Measurements from ENCODE around the gene RCOR1.
A peak's percentile ranks its signal among the peaks of the same experiment; 100 is the strongest.

Gene RCOR1

DNA sequence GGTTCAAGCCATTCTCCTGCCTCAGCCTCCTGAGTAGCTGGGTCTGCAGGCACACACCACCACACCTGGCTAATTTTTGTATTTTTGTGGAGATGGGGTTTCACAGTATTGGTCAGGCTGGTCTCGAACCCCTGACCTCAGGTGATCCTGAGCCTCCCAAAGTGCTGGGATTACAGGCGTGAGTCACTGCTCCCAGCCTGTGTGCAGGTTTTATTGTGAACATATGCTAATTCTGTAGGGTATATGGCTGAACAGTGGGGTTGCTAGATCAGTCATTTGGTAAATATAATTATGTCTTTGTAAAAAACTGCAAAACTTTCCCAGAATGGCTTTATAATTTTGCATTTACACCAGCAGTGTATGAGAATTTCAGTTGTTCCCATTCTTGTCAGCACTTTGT is 85.9 kb downstream of the RCOR1 start:
- DNase-seq (no peak), ATAC-seq (no peak)

DNA sequence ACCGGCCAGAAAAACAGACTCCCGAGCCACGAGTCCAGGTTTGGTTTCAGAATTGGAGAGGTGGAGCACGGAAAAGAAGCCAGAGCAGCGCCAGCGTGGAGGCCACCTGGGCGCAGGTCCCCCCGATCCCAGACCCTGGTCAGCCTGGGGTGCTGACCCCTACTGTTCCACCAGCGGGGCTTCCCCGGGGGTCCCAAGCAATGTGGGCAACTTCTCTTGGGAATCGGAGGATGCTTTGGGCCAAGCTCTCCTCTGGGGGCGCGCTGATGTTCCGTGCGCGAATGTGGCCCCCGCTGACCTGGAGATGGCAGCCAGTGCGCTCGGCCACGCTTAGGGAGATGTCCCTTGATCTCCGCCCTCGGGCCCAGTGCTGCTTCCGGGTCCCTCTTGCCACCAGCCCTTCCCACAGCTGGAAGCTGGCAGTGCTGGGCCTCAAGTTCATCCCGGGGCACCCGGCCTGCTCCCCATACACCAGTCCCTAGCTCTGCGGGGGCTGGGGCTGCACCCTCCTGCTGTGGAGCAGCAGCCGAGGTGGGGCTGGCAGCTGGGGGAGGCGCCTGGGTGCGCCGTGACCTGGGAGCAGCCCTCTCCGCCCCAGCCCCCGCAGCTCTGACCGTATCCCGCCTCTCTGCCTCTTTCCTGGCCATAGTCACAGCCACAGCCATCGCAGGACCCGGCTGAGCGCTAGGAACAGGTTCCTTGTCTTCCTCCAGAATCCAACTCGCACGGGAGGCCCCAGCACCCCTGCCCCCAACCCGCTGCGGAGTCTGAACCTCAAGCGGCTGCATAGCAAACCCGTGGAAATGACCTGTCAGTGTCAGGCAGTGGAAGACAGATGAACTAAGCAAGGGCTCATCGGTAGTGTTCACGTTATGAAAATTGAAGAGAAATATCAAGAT is 91.2 kb downstream of the RCOR1 start:
- ATAC-seq (no peak), DNase-seq (no peak)

DNA sequence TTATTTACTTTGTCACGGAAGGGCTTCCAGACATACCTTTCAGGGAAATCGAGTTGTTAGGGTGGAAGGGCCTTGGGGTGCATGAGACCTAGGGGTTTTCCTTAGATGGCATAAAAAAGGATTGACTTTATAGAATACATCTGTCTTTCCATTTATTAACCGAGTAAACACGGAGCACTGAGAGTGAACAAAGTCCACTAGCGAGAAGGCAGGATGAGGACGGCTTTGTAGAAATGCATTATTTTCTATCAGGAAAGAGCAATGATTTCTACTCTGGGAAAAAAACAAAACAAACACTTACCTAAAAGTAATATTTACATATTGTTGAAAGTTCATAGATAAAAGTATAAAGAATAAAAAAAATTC is 91.8 kb downstream of the RCOR1 start:
- no peak for ATAC-seq
- DNase-seq, result no peak

DNA sequence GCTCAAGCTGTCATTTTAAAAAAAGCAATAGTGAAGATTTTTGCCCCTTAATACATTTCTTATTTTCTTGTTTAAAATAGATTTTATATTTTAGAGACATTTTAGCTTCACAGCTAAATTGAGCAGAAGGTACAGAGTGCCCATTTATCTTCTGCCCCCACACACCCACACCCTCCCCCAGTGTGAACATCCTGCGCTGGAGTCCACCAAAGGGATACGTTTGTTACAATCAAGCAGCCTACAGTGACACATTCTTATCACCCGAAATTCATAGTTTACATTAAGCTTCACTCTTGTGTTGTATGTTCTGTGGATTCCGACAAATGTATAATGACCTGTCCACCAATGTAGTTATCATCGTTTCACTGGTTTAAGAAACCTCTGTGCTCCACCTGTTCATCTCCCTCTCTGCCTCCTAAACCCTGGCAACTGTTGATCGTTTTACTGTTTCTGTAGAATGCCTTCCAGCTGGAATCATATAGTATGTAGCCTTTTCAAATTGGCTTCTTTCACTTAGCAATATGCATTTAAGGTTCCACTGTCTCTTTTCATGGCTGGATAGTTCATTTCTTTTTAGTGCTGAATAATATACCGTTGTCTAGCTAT is 93.8 kb downstream of the RCOR1 start:
- no peak for DNase-seq
- ATAC-seq, result no peak

DNA sequence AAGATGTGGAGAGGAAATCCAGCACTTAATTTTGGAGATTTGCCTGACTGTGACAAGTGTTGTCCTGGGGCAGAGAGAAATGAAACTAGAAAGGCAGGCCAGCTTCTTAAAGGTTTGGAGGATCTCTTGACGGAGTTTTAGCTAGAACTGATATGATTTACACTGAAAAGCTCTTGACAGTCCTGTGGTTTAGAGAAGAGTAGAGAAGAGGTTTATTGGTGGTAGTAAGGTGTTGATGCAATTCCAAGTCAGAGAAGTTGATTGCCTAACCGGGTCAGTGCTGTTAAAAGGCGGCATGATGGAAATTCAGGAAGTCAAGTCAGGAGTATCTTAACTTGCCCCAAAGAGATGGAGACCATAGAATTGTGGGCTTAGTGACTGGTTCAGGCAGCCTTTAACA is 95.8 kb downstream of the RCOR1 start:
- DNase-seq (no peak), ATAC-seq (no peak)

DNA sequence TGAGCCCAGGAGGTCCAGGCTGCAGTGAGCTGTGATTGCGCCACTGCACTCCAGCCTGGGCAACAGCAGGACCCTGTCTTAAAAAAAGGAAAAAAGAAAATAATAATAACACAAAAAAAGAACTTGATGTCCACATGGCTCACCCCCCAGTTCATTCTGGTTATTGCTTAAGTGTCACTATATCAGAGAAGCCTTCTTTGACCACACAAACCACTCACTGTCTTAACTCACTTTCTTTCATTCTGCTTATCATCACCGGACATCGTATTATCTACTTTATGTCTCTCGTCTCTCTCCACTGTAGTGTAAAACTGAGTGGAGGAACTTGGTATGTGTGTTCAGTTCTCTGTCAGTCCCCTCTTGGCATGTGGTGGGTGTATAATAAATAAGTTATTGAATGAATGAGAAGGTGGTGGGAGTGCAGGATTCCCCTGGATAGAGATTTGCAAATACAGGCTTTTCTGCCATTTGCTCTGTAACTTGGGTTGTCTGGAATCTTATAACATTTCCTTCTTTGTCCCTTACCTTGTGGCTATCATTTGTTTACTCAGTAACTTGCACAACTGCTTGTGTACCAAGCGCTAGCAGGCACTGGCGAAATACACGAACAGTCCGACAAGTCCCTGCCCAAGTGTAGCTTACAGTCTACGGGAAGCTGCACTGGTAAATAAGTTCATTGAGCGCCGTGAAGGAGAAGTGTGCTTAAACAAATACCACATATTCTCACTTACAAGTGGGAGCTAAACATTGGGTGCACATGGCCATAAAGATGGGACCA is 98.2 kb downstream of the RCOR1 start:
- no peak for DNase-seq
- ATAC-seq, result no peak

DNA sequence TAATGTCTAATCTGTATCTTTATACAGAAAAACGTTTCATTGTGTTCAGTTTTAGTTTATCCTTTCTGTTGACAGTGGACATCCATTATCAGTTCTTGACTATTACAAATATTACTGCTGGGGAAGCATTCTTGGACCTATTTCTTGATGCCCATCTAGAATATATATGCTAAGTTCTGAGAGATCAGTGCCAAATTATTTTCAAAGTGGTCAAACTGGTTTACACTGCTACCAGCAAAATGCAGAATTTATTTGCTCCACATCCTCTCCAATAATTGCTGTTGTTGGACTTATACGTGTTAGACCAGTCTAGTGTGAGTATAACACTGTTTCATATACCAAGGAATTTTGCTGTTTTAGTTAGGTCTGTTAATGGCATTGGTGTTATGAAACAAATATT is 99.3 kb downstream of the RCOR1 start:
- DNase-seq (no peak), ATAC-seq (no peak)

DNA sequence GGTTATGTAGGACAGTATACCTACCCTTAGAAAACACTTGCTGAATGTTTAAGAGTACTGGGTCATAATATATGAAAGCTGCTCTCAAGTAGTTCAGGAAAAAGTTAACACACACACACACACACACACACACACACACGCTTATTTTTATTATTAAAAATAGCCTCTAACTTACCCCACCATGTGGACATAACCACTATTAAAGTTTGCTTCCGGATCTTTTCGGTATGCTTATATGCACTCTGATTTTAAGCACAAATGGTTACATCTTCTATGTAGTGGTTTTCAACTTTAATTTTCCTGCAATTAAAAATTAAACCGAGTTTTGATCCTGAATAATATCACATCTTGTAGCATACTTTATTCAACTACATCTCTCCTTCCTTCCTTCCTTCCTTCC is 99.9 kb downstream of the RCOR1 start:
- DNase-seq, result no peak

DNA sequence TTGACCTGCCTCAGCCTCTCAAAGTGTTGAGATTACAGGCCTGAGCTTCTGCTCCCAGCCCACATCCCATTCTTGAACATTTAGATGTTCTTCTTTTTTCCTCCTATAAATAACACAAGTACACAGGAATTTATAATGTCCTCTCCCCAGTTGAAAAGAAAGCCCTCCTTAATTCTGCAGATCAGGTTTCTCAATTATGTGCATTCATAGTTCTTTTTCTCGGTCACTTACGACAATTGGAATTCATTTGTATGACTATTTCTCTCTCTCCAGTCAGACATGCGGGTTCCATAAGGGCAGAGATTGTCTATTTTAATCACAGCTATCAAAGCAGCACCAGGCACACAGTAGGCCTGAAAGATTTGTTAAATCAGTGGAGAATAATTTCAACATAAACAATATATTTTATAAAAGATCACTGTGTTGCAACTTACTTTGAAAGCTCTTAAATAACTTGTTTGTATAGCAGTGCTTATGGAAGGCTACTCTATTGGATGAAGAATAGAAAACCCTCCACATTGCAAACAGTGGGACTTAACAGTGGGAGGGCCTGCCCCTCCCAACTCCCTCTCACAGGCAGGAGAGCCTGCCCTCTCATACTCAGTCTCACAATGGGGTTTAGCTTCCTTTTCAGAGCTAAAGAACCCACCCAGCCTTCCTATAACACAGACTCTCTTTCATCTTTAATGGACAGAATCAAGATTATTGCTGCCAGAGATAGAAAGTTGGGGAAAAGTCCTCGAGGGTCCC is 100.7 kb downstream of the RCOR1 start:
- ATAC-seq, result no peak
- DNase-seq, result no peak

More for the DNA sequence above, 99.9 kb downstream of the RCOR1 start:
- no peak for ATAC-seq

DNA sequence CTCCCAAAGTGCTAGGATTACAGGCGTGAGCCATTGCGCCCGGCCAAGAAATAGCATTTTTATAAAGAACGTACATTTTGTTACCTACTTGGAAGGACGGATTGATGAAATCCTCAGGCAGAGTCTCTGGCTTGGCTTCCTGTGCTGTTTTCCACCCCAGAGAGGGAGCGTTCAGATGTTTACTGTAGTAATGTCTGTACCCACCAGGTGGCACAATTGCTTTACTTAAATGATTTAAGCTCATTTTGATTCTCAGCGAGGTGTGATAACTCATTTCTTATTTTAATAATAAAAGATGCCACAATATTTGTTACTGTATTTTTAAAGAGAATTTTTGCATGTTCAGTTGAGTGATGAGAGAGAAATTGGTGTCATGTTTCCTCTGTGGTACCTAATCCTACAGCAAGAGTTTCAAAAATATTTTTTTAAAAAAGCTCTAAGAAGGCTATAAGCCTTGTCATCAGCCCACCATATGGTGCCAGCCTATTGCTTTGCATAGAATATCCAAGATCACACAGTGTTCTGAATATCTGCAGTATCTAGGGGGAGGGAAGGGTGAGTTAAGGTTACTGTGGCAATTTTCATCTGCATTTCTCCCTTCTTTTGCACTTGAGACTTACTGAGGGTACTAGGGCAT is 102.2 kb downstream of the RCOR1 start:
- peak; percentile 59 for ATAC-seq
- peak; percentile 60 for DNase-seq

DNA sequence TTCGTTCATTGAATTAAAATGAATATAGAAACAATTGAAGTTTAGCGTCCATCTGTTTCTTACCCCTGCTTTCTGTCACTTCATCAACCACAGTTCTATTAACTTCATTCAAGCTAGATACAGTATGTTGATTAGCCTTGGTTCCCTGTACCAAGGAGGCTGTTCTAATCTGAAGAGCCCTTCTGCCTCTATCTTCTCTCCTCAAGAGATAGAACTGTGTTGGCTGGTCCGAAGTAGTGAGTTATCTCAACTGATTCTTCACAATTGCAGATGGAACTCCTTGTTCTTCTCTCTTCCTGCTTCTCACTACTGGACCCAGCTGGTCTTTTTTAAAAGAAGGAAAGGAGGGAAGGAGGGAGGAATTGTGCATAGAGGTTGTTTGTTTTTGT is 102.7 kb downstream of the RCOR1 start:
- DNase-seq (no peak), ATAC-seq (no peak)

DNA sequence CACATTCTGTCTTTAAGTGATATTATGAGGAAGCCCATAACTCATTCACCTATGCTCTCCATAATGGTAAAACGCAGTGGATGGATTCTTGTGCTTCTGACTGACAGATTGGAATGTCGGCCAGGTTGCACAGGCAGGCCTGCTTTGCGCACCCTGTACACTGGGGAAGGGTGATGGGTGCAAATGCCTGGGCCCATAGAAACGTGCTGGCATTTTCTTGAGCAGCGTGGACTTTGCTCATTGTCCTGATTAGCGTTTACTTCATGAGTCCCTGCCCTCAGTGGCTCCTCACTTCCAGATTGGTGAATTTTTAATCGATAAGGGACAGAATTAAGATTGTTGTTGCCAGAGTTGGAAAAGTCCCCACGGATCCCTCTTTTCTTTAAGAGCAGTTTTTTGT is 103.9 kb downstream of the RCOR1 start:
- no peak for ATAC-seq
- DNase-seq, result no peak

DNA sequence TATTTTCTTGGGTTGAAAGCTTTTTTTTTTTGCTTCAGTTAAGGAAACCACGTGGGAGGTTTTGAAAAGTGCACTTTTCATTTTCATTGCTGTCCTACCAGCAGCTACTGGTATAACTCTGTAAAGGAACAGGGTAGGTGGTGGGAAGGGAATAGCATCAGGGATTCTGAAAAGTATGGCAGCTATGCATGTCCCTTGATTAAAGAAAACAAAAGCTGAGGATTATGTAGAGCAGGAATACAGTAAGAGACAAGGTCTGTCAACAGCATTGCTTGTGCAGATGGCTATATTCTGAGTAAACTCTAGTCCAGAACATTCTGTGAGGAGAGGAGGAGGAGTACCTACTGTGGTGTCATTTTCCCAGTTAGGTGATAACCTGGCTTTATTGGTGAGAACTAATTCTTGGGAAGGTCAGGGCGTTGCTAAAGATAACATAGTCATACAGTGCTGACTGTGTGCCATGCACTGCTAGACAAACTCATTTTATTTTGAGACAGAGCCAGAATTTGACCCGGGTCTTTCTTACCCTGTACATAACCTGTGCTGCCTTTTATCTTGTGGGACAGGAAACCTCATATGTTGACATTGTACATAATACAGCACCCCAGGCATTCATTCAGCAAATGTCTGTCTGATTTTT is 104.5 kb downstream of the RCOR1 start:
- ATAC-seq (no peak), DNase-seq (no peak)

DNA sequence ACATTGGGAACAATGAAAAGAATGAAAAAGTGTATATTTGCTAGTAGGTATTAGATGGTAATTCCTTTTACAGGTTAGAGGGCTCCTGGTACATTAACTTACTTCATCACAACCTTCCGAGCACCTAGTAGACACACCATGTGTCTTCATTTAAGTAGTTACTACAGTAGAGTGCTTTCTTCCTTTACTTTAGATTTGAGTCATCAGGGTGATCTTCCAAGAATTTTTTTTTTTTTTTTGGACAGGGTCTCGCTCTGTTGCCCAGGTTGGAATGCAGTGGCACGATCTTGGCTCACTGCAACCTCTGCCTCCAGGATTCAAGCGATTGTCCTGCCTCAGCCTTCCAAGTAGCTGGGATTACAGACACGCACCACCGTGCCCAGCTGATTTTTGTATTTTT is 105.1 kb downstream of the RCOR1 start:
- no peak for ATAC-seq
- DNase-seq, result no peak

DNA sequence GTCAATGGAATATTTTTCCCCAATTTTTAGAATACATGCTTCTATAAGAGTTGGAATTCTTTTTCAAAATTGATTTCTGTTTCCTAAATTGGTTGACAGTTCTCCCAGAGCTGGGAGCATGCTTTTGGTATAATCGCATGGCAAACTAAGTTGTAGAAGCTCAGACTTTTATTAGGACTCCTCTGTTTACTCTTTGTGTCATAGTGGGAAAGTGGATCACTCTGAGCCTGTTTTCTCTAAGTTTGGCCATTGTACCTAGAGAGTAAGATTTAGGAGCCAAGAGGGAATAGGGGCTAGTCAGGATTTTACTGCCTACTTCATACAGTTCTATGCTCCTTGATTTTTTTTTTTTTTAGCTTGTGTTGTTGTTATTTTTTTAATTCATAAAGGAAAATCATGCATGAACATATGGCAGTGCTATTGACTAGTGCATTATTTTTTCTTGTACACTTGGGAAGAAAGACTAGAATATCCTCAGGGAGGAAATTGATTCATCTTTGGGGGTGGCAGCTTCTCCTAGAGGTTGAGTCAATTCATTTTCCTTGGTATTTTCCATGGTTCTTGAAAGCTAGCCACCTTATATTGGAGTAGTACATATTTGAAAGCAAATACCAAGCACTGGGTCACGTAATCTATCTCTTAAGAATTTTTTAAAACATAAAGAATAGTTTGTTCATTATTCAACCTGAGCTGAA is 107.1 kb downstream of the RCOR1 start:
- DNase-seq, result no peak
- ATAC-seq, result no peak

DNA sequence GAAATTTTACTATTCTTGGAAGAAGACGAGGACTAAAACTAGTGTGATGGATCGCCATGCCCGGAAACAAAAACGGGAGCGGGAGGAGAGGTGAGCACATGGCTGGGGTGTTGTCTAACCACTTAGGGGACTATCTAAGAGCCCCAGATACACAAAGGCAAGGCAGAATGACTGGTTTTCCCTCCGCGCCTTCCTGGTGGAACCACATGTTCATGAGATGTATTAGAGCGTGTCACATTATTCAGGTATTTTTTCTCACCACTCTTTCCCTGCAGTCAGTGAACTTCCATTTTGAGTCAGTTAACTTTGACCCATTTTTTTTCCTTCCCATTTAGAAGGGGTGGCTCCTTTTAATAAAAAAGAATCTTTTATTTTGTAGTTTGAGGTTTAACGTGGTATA is 116.0 kb downstream of the RCOR1 start:
- no peak for DNase-seq

DNA sequence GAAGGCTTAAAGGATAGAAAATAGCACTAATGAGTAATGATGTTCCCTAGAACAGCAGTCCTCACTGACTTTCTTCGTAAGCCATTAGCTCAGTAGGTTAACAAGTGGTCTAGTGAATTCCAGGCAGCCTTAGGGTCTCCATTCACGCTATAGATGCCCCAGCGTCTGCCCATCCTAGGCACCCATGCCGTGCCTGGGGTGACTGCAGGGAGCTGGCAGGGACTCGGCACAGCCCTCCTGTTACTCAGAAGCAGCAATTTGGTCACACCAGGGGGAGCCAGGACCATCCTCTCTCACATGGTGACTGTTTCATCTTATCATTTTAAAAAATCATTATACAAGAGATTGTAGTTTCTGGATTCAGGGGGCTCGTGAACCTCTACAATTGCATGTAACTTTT is 118.8 kb downstream of the RCOR1 start:
- DNase-seq (no peak), ATAC-seq (no peak)

More for the DNA sequence above, 116.0 kb downstream of the RCOR1 start:
- ATAC-seq, result no peak

DNA sequence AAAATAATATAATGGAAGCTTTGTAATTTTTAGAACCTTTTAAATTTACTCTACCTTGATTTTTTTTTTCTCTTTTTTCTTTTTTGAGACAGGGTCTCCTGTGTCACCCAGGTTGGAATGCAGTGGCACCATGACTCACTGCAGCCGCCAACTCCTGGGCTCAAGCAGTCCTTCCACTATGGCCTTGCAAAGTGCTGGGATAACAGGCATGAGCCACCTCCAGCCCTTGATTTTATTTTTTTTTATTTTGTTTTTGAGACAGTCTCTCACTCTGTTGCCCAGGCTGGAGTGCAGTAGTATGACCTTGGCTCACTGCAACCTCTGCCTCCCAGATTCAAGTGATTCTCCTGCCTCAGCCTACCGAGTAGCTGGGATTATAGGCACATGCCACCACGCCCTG is 119.5 kb downstream of the RCOR1 start:
- no peak for DNase-seq
- no peak for ATAC-seq

DNA sequence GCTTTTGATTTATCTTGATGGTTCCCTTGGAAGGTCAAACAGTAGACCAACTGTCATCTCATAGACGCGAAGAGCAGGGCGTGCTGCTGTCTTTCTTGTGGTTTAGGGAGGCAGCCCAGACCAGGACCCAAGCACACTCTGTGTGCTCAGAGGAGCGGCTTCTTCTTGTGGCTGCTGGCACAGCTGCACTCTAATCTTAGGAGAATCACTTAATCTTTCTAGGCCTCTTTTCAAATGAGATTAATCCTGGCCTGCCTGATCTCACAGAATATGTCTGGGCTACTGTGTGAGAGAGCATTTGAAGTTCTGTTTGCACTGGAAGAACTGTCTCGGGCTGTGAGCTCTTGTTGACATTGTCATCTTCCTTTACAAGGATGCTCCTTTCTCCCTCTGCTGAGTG is 124.8 kb downstream of the RCOR1 start:
- ATAC-seq (no peak), DNase-seq (no peak)

DNA sequence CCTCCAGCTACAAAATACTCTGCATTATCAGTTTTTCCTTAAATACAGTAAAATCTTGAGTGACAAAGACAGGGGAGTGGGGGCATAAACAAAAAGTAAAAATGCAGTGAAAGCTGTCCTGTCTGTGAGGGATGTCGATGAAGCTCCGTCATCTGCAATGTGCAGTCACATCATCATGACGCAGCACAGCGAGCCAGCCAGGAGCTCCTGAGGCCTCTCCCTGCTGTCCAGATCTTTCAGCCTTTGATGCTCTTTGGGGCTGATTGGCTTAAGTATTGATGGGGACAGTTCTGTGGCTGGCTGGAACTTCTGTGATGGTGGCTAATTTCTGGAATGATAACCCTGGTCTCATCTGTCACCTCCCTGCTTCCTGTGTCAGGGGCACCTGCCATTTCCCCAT is 130.2 kb downstream of the RCOR1 start:
- ATAC-seq (no peak), DNase-seq (no peak)

DNA sequence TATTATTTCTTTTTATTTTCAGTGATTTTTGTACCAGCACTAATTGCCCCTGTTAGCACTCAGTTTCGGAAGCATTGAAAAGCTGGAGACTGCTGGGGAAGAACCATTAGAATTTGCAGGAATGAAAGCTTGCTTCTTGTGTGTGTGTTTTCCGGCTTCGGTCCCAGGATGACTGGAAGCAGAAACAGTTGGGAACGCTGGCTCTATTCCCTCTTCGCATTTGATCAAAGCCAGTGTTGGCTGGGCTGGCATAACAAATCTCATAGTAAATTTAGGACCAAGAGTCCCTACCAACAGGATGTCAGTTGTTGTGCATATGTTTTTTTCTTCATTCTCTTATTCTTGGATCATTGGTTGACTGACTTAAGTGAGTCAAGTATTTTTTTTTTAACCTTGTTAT is 131.2 kb downstream of the RCOR1 start:
- DNase-seq (no peak), ATAC-seq (no peak)

Measured in stimulated activated naive CD8-positive, alpha-beta T cell treated with anti-CD3 and anti-CD28 coated beads, Interleukin-15, Interleukin-2, amounts not matched to agents 100 U/mL and 50 U/mL, for 24 hours (primary cell).